ENCODE data around the gene BNC2. TPM values are rescaled to one million over a fixed set of nuclear protein-coding genes. Genes with fewer than 3 reads are reported as not detected.

Gene BNC2
- total and polyA plus RNA-seq, 2 of the 13 experiments (the other 11 are each of a cell fraction or from before 2014, with no cell fraction given): not detected

GRCh38 chr9:16413509-16414016 lies 456.9 kb downstream of the BNC2 start (continued):
- TF ChIP-seq MYPOP (CRISPR knock-in tag; IDR thresholded peaks at IDR 0.05) (no peak), POGK (CRISPR knock-in tag; conservative IDR thresholded peaks at IDR 0.05) (peak; percentile 66), KDM4B (CRISPR knock-in tag; IDR thresholded peaks at IDR 0.05) (no peak), ZFP82 (CRISPR knock-in tag; IDR thresholded peaks at IDR 0.05; ENCODE audit: borderline replicate concordance) (no peak), ZNF609 (CRISPR knock-in tag; IDR thresholded peaks at IDR 0.05; ENCODE audit: borderline replicate concordance) (peak; percentile 31; the same call in 1 of the 2 replicates), BCL3 (CRISPR knock-in tag; IDR thresholded peaks at IDR 0.05) (no peak), USF2 (IDR thresholded peaks at IDR 0.05; ENCODE audit: low read depth, low read length) (peak; percentile 53; the same call in 1 of the 2 replicates), USF2 (CRISPR knock-in tag; IDR thresholded peaks at IDR 0.05; ENCODE audit: borderline replicate concordance) (peak; percentile 91), ZNF7 (CRISPR knock-in tag; IDR thresholded peaks at IDR 0.05) (no peak), DZIP1 (CRISPR knock-in tag; IDR thresholded peaks at IDR 0.05) (no peak)
